GM15510 (cell line): ENCODE results near the gene SLC25A52.

Experiments
- POLR2A ChIP-seq: IDR thresholded peaks from 3 replicates; pipeline ENCODE4 v1.6.1; 2011; ENCODE audit warnings: borderline replicate concordance; ENCODE audit not compliant: insufficient read length; ENCODE audit errors: extremely low read depth

The SLC25A52 gene

GRCh38 chr18:31760695-31761094 lies at the start of gene SLC25A52:
SLC25A52 (minus strand) TSS chr18:31760880; CDS start chr18:31760661, 219 bp downstream.
- TF ChIP-seq POLR2A, result no peak

- TF ChIP-seq POLR2A, result no peak
Observed at GRCh38 chr18:31801078-31801477, 40.4 kb upstream of the SLC25A52 start.

DNA sequence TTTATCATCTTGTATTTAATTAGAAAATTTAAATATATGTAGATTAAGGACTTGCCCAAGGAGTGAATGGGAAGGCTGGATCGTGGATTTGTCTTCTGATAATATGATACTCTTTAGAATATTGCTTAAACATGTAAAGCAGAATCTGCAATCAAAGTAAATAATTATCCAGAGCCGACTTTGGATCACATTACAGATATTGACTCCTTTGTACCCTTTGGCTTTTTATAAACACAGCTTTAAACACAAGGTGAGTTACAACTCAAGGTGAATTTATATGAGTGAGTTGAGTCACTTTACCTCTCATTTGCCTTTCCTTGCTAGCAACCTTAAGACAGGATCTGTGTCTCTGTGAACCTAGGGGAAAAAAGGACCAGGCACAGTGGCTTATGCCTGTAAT lies 37.7 kb upstream of the SLC25A52 start:
- no peak for TF ChIP-seq POLR2A

DNA sequence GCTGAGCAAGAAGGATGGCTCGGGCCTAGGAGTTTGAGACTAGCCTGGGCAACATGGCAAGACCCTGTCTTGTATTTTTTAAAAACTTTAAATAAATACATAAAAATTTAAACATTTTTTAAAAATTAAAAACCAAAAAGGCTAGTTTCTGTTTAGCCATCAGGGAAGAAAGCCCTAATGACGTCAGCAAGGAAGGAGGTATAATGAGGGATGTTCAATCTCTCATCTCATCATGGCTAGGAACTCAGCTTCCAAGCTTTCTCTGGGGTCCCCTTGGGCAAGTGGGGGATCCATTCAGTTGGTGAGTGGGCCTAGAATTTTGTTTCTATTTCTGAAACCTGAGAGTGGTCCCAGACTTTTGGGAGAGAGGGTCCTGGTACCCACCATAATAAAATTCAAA lies 35.1 kb upstream of the SLC25A52 start:
- no peak for TF ChIP-seq POLR2A

DNA sequence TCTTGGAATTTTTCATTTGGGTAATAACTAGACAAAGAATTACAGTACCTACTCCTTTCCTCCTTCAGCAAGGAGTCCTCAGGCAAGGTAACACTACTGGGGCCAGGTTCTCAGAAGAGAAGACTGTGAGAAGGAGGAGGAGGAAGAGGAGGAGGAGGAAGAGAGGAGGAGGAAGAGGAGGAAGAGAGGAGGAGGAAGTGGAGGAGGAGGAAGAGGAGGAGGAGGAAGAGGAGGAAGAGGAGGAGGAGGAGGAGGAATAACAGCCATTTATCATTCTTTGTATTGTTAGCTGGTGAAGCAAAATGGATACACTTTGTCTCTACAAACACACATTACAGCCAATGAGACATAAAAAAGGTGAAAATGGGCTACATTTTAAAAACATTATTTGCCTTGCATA lies 32.9 kb upstream of the SLC25A52 start:
- no peak for TF ChIP-seq POLR2A

DNA sequence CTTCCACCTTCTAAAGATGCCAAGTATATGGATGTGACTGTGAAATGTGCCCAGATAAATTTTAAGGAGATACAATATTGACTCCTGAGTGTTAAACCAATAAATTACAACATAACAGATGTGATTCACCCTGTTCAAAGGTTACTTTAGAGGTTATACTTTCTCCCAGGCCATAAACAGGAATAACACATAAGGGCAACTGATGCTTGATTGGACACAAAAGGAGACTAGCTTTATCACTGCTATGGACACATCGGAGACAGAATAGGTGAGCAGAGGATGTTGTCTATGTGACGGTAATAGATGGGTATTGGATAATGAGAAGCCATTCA lies 31.9 kb upstream of the SLC25A52 start:
- TF ChIP-seq POLR2A, result no peak

DNA sequence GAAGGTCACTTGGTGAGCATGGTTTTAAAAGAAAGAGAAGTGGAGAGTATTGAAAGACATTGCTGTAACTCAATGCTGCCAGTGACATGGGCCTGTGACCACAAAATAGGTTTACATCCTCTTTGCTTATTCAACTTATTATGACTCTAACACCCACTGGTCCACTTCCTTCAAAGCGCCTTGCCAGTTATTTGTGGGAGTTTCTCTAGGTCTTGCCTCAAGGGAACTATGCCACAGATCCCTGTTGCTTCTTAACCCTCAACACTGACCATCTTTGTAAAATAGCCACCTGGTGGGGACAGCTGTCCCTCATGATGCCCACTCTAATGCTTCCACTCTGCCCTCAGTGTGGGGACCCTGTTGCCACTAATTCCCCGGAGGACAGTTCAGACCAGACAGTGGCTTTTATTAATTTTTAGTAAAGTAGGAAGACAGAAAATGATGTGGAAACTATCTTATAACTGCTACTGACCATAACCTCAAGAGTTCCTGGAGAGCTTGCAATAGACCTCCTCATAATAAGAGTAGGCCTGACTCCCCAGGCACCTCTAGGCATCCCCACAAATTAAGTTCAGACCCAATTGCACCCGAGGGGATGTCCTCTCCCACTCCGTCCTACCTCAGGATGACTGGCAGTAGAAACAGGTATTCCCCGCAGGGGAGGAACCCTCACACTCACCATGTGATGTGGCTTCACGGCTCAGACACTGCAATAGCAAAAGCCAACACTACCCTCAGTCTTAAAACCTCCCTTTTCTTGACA lies 31.3 kb upstream of the SLC25A52 start:
- no peak for TF ChIP-seq POLR2A

DNA sequence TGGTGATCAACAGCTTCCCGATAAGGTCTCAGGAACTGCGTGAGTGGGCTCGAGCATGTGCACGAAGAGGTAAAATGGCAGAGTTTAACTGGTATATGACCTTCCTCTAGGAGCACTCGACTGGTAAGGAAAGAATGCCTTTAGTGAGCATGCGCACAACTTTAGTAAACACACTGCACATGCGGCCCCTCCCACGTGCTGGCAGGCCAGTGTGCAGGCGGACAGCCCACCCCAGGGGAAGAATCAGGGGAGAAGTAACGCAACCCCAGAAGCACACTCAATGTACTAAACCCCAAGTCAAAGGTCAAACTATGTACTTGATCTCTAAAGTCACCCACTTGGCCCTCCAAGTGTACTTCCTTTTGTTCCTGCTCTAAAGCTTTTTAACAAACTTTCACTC lies 28.7 kb upstream of the SLC25A52 start:
- TF ChIP-seq POLR2A, result no peak

DNA sequence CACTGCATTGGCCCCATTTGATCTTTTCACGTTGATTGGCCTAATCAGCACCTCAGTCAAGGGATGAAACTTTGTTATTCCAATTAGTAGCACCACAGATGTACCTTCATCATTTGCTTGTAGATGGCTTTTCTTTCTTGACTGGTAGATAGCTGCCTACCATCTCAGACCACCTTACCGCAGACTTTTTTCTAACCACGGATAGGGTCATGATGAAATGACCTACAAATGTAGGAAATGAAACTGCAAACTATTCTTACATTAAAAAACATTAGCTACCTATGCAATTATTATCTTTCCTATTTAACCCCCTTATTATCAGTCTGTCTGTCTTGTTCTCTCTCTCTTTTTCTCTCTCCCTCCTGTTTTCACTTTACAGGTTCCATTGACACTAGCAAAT lies 22.4 kb upstream of the SLC25A52 start:
- TF ChIP-seq POLR2A, result no peak

- no peak for TF ChIP-seq POLR2A
Observed at GRCh38 chr18:31778391-31778950, 17.8 kb upstream of the SLC25A52 start.

DNA sequence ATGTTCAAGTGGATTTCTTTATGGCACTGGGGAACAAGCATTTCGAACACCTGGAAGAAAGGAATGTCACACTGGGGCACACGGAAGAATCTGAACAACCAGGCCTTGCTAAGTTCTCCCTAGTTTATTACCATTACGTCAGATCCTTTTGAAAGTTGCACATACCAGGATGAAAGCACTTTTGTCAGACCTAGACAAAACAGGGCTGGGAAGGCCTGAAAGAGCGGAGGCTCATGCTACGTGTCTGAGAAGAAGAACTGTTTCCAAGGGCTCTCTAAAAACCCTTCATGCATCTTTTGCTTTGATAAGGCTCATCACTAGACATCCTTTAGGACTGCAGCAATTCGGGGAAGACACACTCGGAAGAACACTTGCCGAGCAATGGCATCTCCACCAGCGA lies 15.4 kb upstream of the SLC25A52 start:
- no peak for TF ChIP-seq POLR2A

- no peak for TF ChIP-seq POLR2A
Observed at GRCh38 chr18:31774962-31775361, 14.3 kb upstream of the SLC25A52 start.

- TF ChIP-seq POLR2A, result no peak
Observed at GRCh38 chr18:31774477-31774785, 13.8 kb upstream of the SLC25A52 start.

DNA sequence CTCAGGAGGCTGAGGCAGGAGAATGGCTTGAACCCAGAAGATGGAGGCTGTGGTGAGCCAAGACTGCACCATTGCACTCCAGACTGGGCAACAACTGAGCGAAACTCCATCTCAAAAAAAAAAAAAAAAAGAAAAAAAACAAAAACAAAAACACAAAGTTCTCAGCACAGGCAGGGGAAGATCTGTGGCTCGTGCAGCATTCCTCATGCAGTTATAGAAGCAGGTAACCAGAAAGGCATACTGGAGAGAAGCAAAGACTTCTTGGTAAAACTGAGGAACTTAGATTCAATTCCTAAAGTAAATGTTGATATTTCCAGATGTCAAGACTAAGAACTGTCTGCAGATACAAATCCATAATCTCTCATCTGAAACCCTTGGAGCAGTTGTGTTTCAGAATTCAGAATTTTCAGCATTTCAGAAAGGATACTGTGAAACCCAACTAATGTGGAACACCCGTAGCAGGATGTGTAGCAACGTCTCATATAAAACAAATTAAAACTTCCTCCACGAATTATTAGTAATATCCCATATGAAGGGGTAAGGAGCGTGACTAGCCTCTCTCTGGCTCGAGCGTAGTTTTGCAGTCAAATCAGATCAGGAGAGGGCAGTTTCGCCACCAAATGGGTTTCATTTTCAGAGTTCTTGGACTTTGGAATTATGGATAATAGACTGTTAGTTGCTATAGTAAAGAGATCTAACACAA lies 13.2 kb upstream of the SLC25A52 start:
- TF ChIP-seq POLR2A, result no peak

- no peak for TF ChIP-seq POLR2A
Observed at GRCh38 chr18:31772699-31773098, 12.0 kb upstream of the SLC25A52 start.

- TF ChIP-seq POLR2A, result no peak
Observed at GRCh38 chr18:31750273-31750672, 10.4 kb downstream of the SLC25A52 start.
